GM12892 (cell line): ENCODE results near the gene PARP12.

ENCODE experiments used
- DNase-seq: peaks from one replicate; pipeline ENCODE4 v3.0.0; 2011; ENCODE audit not compliant: insufficient read length
- FAIRE-seq: peaks from 2 replicates; lab custom pipeline; 2011; peaks lifted over from hg19 to GRCh38; lab: Jason Lieb, UNC
- POLR2A ChIP-seq: IDR thresholded peaks from 2 replicates; pipeline ENCODE4 v1.6.1; 2011; ENCODE audit warnings: low read depth, low read length, control low read depth
- POLR2AphosphoS5 ChIP-seq: IDR thresholded peaks from 2 replicates; pipeline ENCODE4 v1.6.1; 2011; ENCODE audit warnings: low read depth, low read length, control low read depth
- TAF1 ChIP-seq: IDR thresholded peaks from 2 replicates; pipeline ENCODE4 v1.6.1; 2011; ENCODE audit warnings: low read depth, mild to moderate bottlenecking, control low read depth, low read length, borderline replicate concordance

The PARP12 gene

DNA sequence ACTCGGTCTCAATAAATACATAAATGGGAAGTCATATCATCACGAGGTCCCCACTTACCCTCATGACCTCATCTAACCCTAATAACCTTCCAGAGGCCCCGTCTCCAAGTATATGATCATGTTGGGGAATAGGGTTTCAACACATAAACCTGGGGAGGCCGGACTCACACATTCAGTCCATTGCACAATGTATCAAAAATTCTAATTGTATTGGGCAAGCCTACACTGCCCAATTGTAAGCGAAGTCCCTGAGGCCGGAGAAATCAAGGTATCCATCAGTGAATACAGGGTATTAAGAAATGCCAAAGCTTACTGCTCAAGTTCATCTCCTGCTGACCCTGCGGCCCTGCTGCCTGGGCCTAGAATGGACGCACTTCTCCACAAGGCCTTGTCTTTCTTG, 69.6 kb downstream of the PARP12 start:
- FAIRE-seq, result no peak
- TF ChIP-seq TAF1, result no peak
- TF ChIP-seq POLR2A, result no peak
- no peak for TF ChIP-seq POLR2AphosphoS5

DNA sequence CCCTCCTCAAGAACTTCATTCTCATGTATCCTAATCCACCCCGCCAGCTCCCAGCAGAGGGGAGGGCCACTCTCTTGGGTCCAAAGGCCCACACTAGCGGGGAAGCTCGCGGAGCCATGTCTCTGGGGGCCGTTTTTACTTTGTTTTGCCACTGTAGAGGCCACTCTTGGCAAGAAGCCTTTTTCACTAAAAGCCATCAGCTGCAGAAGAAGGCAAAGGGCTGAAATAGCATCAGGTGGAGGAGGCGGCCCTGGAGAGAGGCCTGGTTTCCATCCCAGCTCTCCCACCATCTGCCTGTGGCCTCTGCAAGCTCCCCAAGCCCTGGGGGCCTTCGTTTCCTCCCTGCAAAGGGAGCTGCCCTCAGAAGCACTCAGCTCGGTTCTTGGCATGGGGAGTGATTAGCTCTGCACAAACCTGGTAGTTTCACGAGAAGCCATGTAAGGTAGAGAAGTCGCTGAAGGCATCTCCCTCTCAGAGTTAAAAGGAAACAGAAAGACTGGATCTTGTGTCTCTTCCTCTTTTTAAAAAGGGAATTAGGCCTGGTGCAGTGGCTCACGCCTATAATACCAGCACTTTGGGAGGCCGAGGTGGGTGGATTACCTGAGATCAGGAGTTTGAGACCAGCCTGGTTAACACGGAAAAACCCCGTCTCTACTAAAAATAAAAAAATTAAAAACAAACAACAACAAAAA, 70.3 kb downstream of the PARP12 start:
- DNase-seq (no peak), FAIRE-seq (no peak)
- TF ChIP-seq POLR2AphosphoS5 (no peak), POLR2A (no peak), TAF1 (no peak)

More for the DNA sequence above, 69.6 kb downstream of the PARP12 start:
- DNase-seq, result no peak

DNA sequence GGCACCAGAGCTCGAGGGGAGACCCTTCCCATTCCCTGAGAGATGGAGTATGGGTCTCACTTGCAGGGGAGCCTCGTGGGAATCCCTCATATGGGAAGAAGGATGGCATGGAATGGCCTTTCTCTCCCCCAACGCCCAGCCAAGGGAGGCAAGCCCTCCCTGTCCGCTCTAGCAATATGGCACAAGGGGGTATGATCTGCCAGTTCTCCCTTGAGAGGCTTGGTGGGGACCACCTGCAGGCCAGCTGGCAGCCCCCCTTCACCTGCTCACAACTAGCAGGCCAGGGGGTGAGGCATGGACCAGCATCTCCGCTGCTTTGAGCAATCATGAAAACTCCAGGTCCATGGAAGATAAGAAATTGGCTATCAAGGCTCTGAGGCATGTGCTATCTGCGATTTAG, 70.8 kb downstream of the PARP12 start:
- DNase-seq (no peak), FAIRE-seq (no peak)
- no peak for TF ChIP-seq POLR2AphosphoS5
- no peak for TF ChIP-seq POLR2A
- no peak for TF ChIP-seq TAF1

- TF ChIP-seq POLR2AphosphoS5 (no peak), TAF1 (no peak), POLR2A (no peak)
- no peak for DNase-seq
- no peak for FAIRE-seq
Measured at GRCh38 chr7:139991269-139991666, 71.5 kb downstream of the PARP12 start.

DNA sequence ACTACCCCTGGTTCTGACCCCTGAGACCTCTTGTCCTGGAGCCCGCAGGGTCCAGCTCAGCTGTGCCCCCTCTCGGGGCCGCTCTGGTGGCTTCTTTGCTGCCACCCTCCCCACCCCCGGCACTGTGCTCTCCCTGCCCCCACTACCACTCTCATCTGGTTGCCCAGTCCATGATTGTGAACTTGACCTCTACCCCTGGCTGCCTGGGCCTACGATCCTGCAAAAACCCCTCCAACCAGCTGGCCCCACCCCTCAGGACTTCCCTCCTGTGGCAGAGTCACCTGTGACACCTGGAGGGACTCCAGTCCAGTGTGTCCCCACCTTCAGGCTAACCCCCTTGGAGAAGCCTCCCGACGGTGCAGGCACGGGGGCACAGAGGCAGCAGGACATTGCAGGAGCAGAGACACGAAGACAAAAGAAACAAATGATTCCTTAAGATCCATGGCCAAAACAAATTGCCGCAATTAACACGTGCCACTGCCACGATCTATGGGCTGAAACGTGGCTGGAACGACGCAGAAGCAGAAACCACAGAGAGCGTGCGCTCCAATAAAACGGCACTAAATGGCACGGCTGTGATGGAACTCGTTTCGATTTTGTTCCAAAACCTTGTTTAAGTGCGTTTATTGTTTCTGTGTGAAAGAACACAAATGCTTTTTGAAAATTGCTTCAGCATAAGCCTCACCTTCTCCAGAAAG, 72.0 kb downstream of the PARP12 start:
- TF ChIP-seq POLR2AphosphoS5, result no peak
- TF ChIP-seq TAF1, result no peak
- no peak for TF ChIP-seq POLR2A
- DNase-seq (no peak), FAIRE-seq (no peak)

DNA sequence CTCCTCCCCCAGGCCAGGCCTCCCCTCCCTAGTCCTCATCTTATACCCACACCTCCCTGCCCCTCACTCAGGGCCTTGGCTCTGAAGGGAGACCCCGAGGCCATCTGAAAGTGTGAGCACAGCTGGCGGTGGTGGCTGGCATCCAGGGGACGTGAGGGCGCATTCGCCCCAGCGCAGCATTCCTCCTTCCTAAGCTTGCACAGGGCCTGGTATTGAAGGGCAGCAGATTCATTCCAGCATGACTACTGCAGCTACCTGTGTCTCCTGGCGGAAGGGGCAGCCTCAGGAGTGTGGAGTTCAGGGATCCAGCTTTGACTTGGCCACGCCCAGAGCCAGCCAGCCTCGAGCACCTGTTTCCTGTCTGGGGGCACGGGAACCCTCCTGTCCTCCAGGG, 72.6 kb downstream of the PARP12 start:
- TF ChIP-seq POLR2AphosphoS5, result no peak
- TF ChIP-seq TAF1, result no peak
- TF ChIP-seq POLR2A, result no peak
- no peak for FAIRE-seq
- DNase-seq, result no peak

- DNase-seq, result no peak
- no peak for FAIRE-seq
Measured at GRCh38 chr7:139989366-139990141, 73.2 kb downstream of the PARP12 start.

DNA sequence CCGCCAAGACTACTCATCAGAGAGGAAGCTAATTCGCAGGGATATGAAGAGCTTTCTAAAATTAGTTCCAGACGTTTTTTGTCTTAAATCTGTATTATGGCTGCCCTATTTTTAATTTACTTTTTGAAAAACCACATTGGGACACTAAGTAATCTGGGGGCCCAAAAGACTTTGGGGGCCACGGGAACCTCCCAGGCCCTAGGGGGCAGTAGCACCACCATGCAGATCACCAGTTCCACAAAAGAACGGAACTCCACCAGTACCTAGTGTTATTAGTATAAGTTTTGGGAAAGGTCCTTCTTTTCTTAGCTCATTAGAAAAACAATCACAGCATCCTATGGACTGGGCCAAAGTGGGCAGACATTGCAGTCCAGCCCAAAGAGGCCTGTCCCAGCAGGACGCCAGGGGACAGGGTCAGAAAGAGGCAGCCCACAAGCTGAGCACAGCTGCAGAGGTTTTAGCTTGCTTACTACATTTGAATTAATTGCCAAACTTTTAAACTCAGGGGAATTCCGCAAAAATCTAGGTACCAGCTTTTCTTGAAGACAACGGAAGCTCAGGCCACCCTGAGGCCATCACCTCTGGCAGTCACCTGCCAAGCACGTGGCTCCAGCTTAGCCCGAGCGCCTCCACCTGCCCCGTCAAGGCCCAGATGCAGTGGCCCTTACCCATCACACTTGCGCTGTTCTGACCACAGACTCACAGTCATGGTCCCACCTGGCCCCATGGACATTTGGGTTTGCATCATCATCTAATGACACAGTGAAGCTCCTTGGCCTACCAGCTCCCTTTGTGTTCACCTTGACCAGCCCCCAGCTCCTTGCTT, 74.8 kb downstream of the PARP12 start:
- FAIRE-seq (no peak), DNase-seq (no peak)
- TF ChIP-seq TAF1 (no peak), POLR2A (no peak), POLR2AphosphoS5 (no peak)

More at GRCh38 chr7:139989366-139990141, 73.2 kb downstream of the PARP12 start:
- TF ChIP-seq POLR2AphosphoS5 (no peak), TAF1 (no peak), POLR2A (no peak)

DNA sequence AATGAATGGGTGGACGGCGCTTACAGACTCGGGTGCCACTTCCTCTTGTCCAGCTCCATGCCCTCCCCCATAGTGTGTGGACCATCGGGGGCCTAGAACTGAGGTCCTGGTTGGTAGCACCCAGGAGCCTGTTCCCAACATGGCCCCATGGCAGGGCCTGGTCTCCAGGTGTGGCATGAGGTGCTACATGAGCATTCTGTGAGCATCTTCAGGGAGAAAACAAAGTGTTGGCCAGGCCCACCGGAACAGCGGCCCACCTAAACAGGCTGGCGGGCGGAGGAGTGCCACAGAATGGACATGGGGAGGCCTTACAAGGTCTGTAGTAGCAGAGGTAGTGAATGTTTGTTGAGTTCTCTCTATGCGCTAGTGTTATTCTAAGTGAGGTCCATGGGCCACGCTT, 76.9 kb downstream of the PARP12 start:
- no peak for DNase-seq
- TF ChIP-seq POLR2A, result no peak
- no peak for TF ChIP-seq POLR2AphosphoS5
- no peak for TF ChIP-seq TAF1
- no peak for FAIRE-seq

- TF ChIP-seq POLR2AphosphoS5 (no peak), POLR2A (no peak), TAF1 (no peak)
- DNase-seq, result no peak
- FAIRE-seq, result no peak
Measured at GRCh38 chr7:139984642-139985539, 77.9 kb downstream of the PARP12 start.
